Aortic smooth muscle cell (primary cell): ENCODE measurements around the gene UBE2N. TPM values are rescaled to one million over a fixed set of nuclear protein-coding genes. Genes with fewer than 3 reads are reported as not detected.

Experiments used
- total RNA-seq: library from RNA; depleted of rRNA; stranded (reverse); fragments of >200 nt; gene quantifications from 2 replicates; pipeline ENCODE4 v1.2.3, GENCODE V29; 2014

The UBE2N gene
- total RNA-seq, result 106 and 120 TPM in 2 replicates

DNA sequence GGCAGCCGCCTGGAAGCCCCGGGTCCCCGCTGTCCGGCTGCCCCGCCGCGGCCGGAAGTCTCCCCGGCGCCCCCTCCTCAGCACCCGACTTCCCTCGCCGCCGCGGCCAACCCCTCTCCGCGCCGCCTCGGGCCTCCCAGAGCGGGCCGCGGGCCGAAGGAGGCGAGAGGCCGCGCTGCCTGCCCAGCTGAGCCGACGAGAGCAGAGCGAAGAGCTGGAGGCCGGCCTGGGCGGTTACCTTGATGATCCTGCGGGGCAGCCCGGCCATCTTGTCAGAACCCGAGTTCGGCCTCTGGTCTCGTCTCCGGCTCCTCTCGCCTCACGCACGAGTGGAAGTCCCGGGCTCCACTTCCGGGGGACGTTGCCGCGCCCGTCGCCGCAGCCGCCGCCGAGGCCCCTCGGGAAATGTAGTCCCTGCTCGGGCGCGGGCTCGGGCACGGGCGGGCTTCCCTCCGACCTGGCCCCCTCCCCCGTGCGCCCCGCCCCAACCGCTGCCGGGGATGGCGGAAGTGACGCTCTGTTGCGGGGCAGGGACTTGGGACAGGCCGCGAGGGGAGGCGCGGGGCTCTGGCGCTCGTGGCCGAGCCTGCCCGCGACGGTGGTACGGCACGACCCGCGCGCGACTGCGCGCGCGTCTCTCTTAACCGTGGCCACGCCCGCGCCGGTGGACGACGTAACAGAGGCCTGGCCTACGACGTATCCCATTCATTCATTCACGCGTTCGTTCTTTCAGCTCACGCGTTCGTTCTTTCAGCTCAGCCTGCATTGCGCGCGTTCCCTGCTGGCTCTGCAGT is at the start of gene UBE2N:
TSS of gene UBE2N (minus strand) at position 331 of the 794 bp plus-strand sequence. CDS start at position 268, 63 bp downstream.

GRCh38 chr12:93467351-93468007 is 25.7 kb upstream of the UBE2N start, which contains the start of gene MRPL42:
Gene MRPL42, plus strand, starts transcription at chr12:93467514. Its CDS starts 1,772 bp downstream, at chr12:93469286.

DNA sequence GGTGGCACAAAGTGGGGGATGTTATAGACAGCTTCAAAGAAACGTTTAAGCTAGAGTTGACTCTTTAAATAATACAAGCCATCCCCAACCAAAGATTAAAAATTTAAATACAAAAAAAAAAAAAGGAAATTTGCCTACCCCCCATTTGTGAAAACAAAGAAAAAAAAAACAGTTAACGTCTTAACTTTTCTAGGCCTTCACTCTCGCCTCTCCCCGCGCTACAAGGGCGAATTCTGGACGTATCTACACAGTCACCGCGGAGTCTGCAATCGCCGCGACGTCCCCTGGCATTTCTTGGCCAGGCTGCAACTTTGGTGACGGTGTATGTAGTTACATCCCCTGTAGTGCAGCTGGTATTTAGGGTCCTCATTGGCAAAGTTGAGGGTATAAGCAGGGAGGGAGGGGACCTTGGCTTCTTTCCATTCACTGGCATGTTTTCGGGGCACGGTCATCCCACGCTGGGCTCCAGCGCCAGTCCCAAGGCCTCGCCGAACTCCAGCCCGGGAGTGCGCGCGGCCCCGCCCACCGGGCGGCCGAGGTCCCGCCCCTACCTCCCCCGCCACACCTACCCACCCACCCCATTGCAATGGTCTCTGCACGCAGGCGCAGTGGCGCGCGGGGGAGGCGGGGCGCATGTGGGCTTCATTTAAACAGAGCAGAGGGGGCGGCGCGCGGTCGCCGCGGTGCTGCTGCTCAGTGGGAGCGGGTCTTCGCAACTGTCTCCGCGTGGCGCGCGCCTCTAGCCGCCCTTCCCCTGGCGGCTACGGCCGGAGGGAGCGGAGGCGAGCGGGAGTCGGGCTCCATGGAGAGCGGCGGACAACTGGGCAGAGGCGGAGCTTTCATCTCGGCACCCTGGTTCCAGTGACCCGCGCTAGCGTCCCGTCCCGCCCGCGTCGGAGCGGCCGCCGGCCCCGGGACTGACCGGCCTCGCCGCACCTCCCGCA is 64.2 kb downstream of the UBE2N start, which contains the start of gene NUDT4:
TSS of gene NUDT4 (plus strand) at position 674 of the 944 bp plus-strand sequence. CDS start 398 bp downstream, outside the sequence.

Other genes starting within 250 kb of the UBE2N start
- 53.9 and 92.6 TPM in 2 replicates for gene NUDT4, start 64.0 kb downstream of the UBE2N start, total RNA-seq
- 57.8 and 60.6 TPM in 2 replicates for gene MRPL42, start 25.6 kb upstream of the UBE2N start, total RNA-seq
- gene SOCS2, start 130.7 kb upstream of the UBE2N start, total RNA-seq, result 46.7 and 56.8 TPM in 2 replicates
- gene CRADD, start 235.4 kb upstream of the UBE2N start, total RNA-seq, result 19.3 and 20.0 TPM in 2 replicates